ENCODE measurements around the gene AVP. TPM values are rescaled to one million over a fixed set of nuclear protein-coding genes. Genes with fewer than 3 reads are reported as not detected.
A peak's percentile ranks its signal among the peaks of the same experiment; 100 is the strongest.

AVP gene
- total and polyA plus RNA-seq, 9 of the 15 experiments (the other 6 are each of a cell fraction or from before 2014, with no cell fraction given): not detected

DNA sequence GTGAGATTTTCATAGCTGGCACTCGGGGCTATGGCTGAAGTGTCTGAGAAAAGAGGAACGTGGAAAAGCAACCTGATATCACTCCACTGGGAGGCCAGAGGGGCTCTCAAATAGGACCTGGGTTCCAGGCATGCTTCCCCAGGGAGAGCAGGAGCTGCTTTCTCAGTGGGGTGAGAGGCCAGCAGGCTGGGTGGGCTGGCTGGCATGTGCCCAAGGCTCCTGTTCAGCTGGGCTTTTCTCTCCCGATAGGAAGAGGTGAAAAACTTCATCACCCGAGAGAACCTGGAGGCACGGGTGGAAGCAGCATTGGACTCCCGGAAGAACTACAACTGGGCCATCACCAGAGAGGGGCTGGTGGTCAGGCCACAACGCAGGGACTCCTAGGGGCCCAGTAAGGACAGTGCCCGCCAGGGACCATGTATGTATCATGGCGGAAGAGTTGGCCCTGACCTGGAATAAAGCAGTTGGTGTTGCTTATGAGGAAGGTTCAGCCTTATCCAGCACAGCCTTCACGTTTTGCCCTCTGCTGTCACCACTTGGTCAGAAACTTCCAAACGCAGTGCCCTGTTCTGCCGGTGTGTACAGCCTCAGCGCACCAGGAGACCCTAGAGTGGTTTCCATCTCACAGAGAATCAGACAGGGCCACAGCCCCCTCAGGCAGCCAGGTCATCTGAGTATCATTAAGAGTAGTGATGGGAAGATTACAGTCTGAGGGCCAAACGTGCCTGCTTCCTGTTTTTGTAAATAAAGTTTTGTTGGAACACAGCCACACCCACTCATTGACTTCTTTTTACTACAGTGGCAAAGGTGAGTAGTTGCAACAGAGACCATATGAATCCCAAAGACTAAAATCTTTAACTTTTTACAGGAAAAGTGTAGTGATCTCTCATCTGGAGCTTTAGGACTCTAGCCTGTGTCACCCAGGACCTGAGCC lies 36.8 kb downstream of the AVP start (continued):
- peak; percentile 64; the same call in 1 of the 2 replicates for TF ChIP-seq GATA2 (CRISPR knock-in tag; IDR thresholded peaks at IDR 0.05)
- peak; percentile 69 for TF ChIP-seq ELF1 (tag; IDR thresholded peaks at IDR 0.05)
- TF ChIP-seq MTA3 (IDR thresholded peaks at IDR 0.05; ENCODE audit: borderline replicate concordance): no peak
- TF ChIP-seq, protein P1, sequence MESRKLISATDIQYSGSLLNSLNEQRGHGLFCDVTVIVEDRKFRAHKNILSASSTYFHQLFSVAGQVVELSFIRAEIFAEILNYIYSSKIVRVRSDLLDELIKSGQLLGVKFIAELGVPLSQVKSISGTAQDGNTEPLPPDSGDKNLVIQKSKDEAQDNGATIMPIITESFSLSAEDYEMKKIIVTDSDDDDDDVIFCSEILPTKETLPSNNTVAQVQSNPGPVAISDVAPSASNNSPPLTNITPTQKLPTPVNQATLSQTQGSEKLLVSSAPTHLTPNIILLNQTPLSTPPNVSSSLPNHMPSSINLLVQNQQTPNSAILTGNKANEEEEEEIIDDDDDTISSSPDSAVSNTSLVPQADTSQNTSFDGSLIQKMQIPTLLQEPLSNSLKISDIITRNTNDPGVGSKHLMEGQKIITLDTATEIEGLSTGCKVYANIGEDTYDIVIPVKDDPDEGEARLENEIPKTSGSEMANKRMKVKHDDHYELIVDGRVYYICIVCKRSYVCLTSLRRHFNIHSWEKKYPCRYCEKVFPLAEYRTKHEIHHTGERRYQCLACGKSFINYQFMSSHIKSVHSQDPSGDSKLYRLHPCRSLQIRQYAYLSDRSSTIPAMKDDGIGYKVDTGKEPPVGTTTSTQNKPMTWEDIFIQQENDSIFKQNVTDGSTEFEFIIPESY (CRISPR knock-in tag; IDR thresholded peaks at IDR 0.05): peak; percentile 36; the same call in 1 of the 2 replicates
- peak; percentile 71 for TF ChIP-seq BHLHE40 (IDR thresholded peaks at IDR 0.05; ENCODE audit: low read length)
- no peak for TF ChIP-seq POLR3G (IDR thresholded peaks at IDR 0.05; ENCODE audit: extremely low read depth, insufficient read length, insufficient replicate concordance)

Data from K562 (cell line).